ENCODE results near the gene TMEM154.
A peak's percentile ranks its signal among the peaks of the same experiment; 100 is the strongest.
"Not testable (repeated sequence)": the region's sequence is repeated elsewhere in the genome, so short reads cannot be mapped to it uniquely, and the experiment has no call there.

TMEM154 gene

GRCh38 chr4:152665691-152666395, 14.0 kb downstream of the TMEM154 start:
- DNase-seq = no peak

DNA sequence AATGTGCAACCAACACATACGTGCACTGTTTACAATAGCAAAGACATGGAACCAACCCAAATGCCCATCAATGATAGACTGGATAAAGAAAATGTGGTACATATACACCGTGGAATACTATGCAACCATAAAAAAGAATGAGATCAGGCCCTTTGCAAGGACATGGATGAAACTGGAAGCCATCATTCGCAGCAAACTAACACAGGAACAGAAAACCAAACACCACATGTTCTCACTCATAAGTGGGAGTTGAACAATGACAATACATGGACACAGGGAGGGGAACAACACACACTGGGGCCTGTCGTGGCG, 15.8 kb downstream of the TMEM154 start:
- not testable (repeated sequence) for DNase-seq

DNA sequence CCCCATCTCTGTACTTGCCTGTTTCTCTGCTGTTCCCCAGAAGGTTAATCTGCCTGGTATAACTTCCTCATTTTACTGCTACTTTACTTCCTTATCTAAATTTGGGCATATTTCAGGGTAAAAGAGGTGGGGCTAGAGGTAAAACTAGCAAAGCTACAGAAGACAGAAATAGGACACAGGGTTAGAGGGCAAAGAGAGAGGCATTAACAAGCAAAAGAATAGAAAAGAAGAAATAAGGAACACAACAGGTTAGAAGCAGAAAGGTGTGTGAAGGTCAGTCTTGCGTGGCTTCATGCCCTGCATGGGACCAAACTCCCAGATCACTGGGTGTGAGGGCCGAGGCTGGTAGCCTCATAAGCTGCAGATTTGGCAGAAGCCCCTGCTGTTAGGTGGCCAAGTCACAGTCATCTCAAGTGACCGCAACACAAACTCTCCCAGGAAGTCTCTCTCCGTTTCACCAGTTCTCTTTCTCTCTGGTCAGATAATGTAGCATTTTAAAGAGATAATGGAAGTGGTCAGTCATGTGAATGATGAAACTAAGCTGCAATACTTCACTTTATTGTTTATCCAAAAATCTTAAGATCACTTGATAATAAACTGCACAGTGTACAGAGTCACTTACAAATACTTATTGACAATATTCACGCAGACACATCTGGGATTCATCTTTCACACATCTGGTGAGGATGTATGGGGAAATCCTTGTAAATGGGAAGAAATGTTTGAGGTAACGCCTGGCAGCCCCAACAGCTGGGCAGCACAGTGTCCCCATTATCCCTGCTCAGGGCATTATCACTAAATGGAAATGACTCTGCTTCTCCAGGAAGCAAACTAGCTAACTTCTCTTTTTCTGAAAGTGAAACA, 16.4 kb downstream of the TMEM154 start:
- peak; percentile 37 to 68 (median 59) for DNase-seq

DNA sequence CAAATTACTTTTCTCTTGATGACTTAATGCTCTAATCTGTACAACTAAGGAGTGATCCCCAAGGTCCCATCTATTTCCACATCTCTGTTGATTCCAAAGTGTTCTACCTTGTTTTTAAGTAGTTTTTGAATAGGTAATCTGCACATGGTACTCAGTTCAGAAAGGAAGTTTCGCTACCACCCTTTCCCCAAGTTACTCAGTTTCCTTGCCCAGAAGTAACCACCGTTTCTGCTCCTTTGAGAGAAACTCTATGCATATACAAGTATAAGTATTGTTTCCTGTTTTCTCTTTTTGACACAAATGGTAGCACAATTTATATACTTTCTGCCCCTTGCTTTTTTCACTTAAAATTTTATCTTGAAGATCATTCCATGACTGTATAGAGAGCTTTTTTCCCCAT, 18.1 kb downstream of the TMEM154 start:
- DNase-seq = no peak

GRCh38 chr4:152660526-152660925, 19.3 kb downstream of the TMEM154 start:
- no peak for DNase-seq

GRCh38 chr4:152659806-152660205, 20.0 kb downstream of the TMEM154 start:
- no peak for DNase-seq

GRCh38 chr4:152657657-152658056, 22.1 kb downstream of the TMEM154 start:
- no peak for DNase-seq

- no peak for DNase-seq
Observed at GRCh38 chr4:152655272-152656129, 24.3 kb downstream of the TMEM154 start.

DNA sequence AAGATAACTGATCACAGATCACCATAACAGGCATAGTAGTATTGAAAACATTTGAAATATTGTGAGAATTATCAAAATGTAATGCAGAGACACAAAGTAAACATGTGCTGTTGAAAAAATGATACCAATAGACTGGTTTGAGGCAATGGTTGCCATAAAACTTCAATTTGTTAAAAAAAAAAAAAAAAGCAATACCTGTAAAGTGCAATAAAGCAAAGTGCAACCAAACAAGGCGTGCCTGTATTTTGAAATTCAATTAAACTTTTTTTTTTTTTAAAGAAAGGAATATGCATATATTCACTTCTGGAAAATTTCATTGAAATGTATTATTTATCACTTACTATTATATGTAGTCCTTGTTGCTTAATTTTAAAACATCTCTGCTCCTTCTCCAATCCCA, 27.7 kb downstream of the TMEM154 start:
- no peak for DNase-seq

DNA sequence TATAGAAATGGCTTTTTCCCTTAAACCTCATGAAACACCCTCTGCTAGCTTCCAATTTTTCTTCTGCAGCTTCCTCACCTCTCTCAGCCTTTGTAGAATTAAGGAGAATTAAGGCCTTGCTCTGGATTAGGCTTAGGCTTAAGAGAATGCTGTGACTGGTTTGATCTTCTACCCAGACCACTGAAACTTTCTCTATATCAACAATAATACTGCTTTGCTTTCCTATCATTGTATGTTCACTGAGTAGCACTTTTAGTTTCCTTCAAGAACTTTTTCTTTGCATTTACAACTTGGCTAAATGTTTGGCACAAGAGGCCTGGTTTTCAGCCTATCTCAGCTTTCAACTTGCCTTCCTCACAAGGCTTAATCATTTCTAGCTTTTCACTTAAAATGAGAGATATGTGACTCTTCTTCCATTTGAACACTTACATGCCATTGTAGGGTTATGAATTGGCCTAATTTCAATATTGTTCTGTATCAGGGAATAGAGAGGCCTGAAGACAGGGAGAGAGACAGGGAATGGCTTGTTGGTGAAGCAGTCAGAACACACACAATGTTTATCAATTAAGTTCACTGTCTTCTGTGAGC, 28.2 kb downstream of the TMEM154 start:
- DNase-seq = no peak

GRCh38 chr4:152646221-152646620, 33.6 kb downstream of the TMEM154 start:
- DNase-seq = no peak

- no peak for DNase-seq
Observed at GRCh38 chr4:152644130-152644529, 35.7 kb downstream of the TMEM154 start.

DNA sequence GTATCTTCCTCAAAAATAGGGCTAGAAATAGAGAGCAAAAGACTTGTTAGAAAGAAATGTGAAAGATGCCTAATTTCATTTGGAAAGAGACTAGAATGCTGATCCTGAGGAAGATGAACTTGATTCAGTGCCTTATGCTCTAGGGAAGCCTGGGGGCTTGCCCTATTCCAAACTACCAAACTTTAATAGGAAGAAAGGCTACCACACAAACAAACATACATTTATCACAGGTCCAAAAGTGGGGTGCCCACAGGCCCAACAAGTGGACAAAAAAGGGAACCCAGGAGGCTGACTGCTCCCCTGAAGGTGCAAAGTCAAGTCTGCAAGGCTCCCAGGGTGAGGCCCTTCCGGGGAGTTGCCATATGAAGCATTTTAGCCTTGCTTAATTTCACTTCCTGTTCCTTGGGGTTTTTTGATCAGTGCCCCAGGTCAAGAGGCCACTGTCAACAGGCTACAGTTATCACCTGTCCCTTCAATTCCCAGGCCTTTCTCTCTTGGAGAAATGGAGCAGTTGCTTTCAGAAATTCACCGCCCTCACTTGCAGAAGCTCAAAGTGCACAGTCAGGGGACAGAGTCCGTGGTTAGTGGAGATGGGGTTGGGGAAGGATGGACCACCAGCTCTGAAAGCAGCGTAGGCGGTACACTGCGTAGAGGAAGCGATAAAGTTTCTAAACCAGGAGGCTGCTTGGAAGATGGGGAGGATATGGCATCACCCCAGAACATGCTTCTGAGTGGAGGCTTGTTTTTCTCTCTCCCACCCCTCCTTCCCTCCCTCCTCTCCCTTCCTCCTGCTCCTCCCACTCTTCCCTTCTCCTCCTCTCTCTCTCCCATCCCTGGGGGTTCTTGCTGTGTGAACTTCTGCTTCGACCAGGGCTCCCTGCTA, 36.4 kb downstream of the TMEM154 start:
- DNase-seq = peak; percentile 68 to 71 (median 68)

DNA sequence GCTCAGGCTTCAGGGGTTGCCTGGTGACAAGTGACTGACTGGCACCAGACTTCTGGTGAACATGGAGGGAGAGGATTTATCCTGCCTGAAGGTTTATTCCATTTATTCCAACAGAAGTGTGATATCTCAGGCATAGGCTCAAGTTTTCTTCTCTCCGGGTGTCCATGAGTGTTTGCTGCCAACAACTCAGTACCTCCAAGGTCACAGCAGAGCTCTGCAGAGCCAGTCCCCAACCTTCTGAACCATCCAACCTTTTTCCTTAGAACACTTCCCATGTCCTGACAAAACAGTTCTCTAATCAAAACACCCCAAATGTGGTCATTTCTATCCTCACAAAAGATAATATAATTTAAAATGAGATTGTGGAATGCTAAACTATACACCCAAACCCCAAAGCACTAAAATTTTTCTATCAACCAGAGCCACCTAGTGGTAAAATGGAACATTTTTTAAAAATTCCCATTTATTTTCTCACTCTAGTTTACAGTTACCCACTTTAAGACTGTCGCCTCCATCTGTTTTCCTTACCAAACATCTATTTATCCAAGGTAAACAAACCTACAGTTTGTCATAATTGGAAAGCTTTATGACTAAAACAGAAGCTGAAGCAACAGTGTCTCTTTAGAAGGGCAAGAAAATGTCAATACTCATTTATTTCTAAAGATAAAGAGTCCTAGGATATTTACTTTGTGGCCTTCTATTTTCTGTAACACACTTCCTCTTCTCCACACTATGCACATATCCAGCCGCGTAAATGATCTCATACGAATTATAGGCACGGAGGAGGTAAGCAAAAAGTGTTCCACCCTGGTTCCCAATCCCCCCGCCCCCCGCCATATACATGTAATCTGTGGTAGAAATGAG, 39.5 kb downstream of the TMEM154 start:
- peak; percentile 23 to 62 (median 57) for DNase-seq

DNA sequence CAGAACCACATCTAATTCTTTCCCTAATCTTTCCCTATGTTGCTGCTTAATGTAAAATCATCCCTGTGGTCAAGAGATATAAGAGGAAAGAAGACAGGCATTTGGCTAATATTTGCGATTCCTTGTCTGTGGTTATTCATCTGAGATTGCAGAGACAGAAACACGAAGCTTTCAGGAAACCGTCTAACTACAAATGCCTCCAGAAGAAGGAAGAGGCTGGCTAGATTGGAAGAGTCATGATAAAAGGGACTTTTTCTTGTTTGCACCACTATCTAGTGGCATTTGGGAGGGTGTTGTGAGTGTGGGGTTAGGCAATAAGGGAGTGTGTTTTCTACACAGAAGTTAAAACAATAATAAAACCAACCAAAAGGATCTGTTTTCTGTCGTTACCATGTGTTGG, 43.9 kb downstream of the TMEM154 start:
- DNase-seq = peak; percentile 83 to 91 (median 91)

- DNase-seq = peak in 2 of 3 donors; percentile 35 to 38
Observed at GRCh38 chr4:152634110-152634760, 45.6 kb downstream of the TMEM154 start.

- no peak for DNase-seq
Observed at GRCh38 chr4:152633118-152633517, 46.7 kb downstream of the TMEM154 start.

DNA sequence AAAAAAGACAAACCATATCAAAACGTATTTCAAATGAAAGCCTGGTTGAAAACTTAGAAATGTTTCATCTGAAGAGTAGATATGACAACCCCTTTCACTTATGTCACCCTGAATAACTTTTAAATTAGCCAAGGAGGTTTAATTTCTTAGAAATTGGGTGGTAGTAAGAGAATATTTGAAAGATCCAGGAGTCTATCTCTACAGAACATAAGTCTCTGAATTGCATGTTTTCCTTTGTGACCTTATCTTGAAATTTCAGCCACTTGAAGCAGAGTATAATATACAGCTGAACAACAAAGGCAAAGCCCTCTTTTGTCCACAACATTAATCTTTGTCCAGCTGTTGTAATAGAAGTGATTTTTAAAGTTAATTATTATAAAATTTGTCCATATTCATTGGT, 49.5 kb downstream of the TMEM154 start:
- no peak for DNase-seq

GRCh38 chr4:152629908-152630307, 49.9 kb downstream of the TMEM154 start:
- DNase-seq = no peak

DNA sequence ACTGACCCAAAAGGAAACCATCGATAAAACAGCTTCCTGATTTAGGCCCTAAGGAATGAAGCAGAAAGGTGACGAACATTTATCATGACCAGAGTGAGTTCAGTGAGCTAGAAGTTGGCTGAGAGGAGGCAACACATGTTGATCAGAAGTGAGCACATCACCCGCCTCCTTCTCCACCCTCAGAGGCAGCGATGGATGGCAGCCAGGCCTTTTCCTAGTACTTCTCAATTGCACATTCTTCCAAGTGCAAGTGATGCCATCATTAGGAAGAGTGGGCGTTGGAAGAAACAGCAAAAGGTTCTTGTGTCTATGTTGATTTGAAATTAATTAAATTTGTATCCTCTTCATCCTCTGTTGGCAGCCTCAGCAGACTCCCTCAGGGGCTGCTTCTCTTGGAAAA, 51.7 kb downstream of the TMEM154 start:
- peak in 2 of 3 donors; percentile 25 to 36 for DNase-seq

All from suppressor macrophage treated with lipopolysaccharide for 1 hour (primary cell).